ENCODE measurements around the gene TRIM71. TPM values are rescaled to one million over a fixed set of nuclear protein-coding genes. Genes with fewer than 3 reads are reported as not detected.

The TRIM71 gene
- total RNA-seq, 1 donor from 2014 or later, result under 0.01 TPM

- DNase-seq (ENCODE audit: low read depth in 2 of 2), result no peak
Observed at GRCh38 chr3:32862936-32863487, 45.2 kb downstream of the TRIM71 start.

GRCh38 chr3:32865383-32865782 is 47.6 kb downstream of the TRIM71 start:
- no peak for DNase-seq (ENCODE audit: low read depth in 2 of 2)

- DNase-seq (ENCODE audit: low read depth in 2 of 2), result no peak
Observed at GRCh38 chr3:32866533-32866932, 48.7 kb downstream of the TRIM71 start.

- no peak for DNase-seq (ENCODE audit: low read depth in 2 of 2)
Observed at GRCh38 chr3:32867954-32868353, 50.2 kb downstream of the TRIM71 start.

- DNase-seq (ENCODE audit: low read depth in 2 of 2), result no peak
Observed at GRCh38 chr3:32868719-32869512, 51.1 kb downstream of the TRIM71 start.

- DNase-seq (ENCODE audit: low read depth in 2 of 2), result no peak
Observed at GRCh38 chr3:32869513-32870047, 51.8 kb downstream of the TRIM71 start.

GRCh38 chr3:32870373-32871095 is 52.7 kb downstream of the TRIM71 start:
- no peak for DNase-seq (ENCODE audit: low read depth in 2 of 2)

- DNase-seq (ENCODE audit: low read depth in 2 of 2), result no peak
Observed at GRCh38 chr3:32871273-32871672, 53.5 kb downstream of the TRIM71 start.

GRCh38 chr3:32872487-32873382 is 54.9 kb downstream of the TRIM71 start:
- no peak for DNase-seq (ENCODE audit: low read depth in 2 of 2)

GRCh38 chr3:32873531-32874130 is 55.8 kb downstream of the TRIM71 start:
- DNase-seq (ENCODE audit: low read depth in 2 of 2), result no peak

GRCh38 chr3:32876920-32877319 is 59.1 kb downstream of the TRIM71 start:
- no peak for DNase-seq (ENCODE audit: low read depth in 2 of 2)

- no peak for DNase-seq (ENCODE audit: low read depth in 2 of 2)
Observed at GRCh38 chr3:32877598-32877997, 59.8 kb downstream of the TRIM71 start.

- DNase-seq (ENCODE audit: low read depth in 2 of 2), result no peak
Observed at GRCh38 chr3:32880225-32880624, 62.4 kb downstream of the TRIM71 start.

- no peak for DNase-seq (ENCODE audit: low read depth in 2 of 2)
Observed at GRCh38 chr3:32881624-32882023, 63.8 kb downstream of the TRIM71 start.

GRCh38 chr3:32882189-32882588 is 64.4 kb downstream of the TRIM71 start:
- DNase-seq (ENCODE audit: low read depth in 2 of 2), result no peak

GRCh38 chr3:32882603-32883025 is 64.8 kb downstream of the TRIM71 start:
- no peak for DNase-seq (ENCODE audit: low read depth in 2 of 2)

GRCh38 chr3:32883817-32884216 is 66.0 kb downstream of the TRIM71 start:
- DNase-seq (ENCODE audit: low read depth in 2 of 2), result no peak

GRCh38 chr3:32884591-32884990 is 66.8 kb downstream of the TRIM71 start:
- no peak for DNase-seq (ENCODE audit: low read depth in 2 of 2)

GRCh38 chr3:32885283-32885901 is 67.6 kb downstream of the TRIM71 start:
- DNase-seq (ENCODE audit: low read depth in 2 of 2), result no peak

- peak in 1 of 2 donors; percentile 20 for DNase-seq (ENCODE audit: low read depth in 2 of 2)
Observed at GRCh38 chr3:32886296-32886695, 68.5 kb downstream of the TRIM71 start.

Measured in dermis microvascular lymphatic vessel endothelial cell (primary cell).